KMS-11 (cell line): Measurements from ENCODE around the gene PLPP1.

Source experiments
- H2AFZ ChIP-seq: fragments of 200-600 bp; sonication (generic); 2 replicates; pipeline ENCODE4 v1.6.1; 2016; ENCODE audit warnings: antibody characterized with exemption, mixed run types, low read depth
- H3K27ac ChIP-seq: fragments of 200-600 bp; sonication (generic); 2 replicates; pipeline ENCODE4 v1.6.1; 2016; ENCODE audit warnings: mild to moderate bottlenecking, mixed run types
- H3K27me3 ChIP-seq: fragments of 200-600 bp; sonication (generic); 2 replicates; pipeline ENCODE4 v1.6.1; 2017; ENCODE audit warnings: mild to moderate bottlenecking, low read depth, mixed run types, moderate library complexity; ENCODE audit not compliant: insufficient read depth
- H3K36me3 ChIP-seq: fragments of 200-600 bp; sonication (generic); 2 replicates; pipeline ENCODE4 v1.6.1; 2017; ENCODE audit warnings: mild to moderate bottlenecking, mixed run types; ENCODE audit not compliant: insufficient read depth
- H3K4me1 ChIP-seq: fragments of 200-600 bp; sonication (generic); 2 replicates; pipeline ENCODE4 v1.6.1; 2016; ENCODE audit warnings: mild to moderate bottlenecking, low read depth, mixed run types; ENCODE audit not compliant: poor library complexity, severe bottlenecking
- H3K4me2 ChIP-seq: fragments of 200-600 bp; sonication (generic); 2 replicates; pipeline ENCODE4 v1.7.0; 2016; ENCODE audit warnings: mild to moderate bottlenecking, mixed run types
- H3K4me3 ChIP-seq: fragments of 200-600 bp; sonication (generic); IDR thresholded peaks from 2 replicates; pipeline ENCODE4 v1.6.1; 2017; ENCODE audit warnings: low read depth, low read length, mixed read lengths; ENCODE audit not compliant: insufficient read depth
- H3K79me2 ChIP-seq: fragments of 200-600 bp; sonication (generic); 2 replicates; pipeline ENCODE4 v1.6.1; 2016; ENCODE audit warnings: low read depth, mixed run types; ENCODE audit not compliant: insufficient read depth
- H3K9ac ChIP-seq: fragments of 200-600 bp; sonication (generic); 2 replicates; pipeline ENCODE4 v1.6.1; 2016; ENCODE audit warnings: mild to moderate bottlenecking, mixed run types
- H4K20me1 ChIP-seq: fragments of 200-600 bp; sonication (generic); 2 replicates; pipeline ENCODE4 v1.6.1; 2016; ENCODE audit warnings: mild to moderate bottlenecking, mixed run types; ENCODE audit not compliant: insufficient read depth
- CTCF ChIP-seq: fragments of 200-600 bp; sonication (generic); conservative IDR thresholded peaks from 2 replicates; pipeline ENCODE4 v1.6.1; 2017; ENCODE audit warnings: low read depth, mild to moderate bottlenecking, antibody characterized with exemption, low read length, moderate library complexity, mixed read lengths

The PLPP1 gene

GRCh38 chr5:55578771-55579170 is 44.0 kb upstream of the PLPP1 start:
- Histone ChIP-seq H3K36me3 (no peaks in the 10 kb centered on the region), H3K4me3 (no peak overlapping the region), H3K4me1 (peaks cover 18% of the 10 kb centered on the region), H3K9ac (no peak overlapping the region), H4K20me1 (no peaks in the 10 kb centered on the region), H3K27ac (no peak overlapping the region), H3K27me3 (no peaks in the 10 kb centered on the region), H3K4me2 (no peak overlapping the region), H3K79me2 (no peaks in the 10 kb centered on the region), H2AFZ (no peak overlapping the region)
- TF ChIP-seq CTCF, result no peak

- no peak for TF ChIP-seq CTCF
- Histone ChIP-seq H3K79me2 (no peaks in the 10 kb centered on the region), H3K36me3 (no peaks in the 10 kb centered on the region), H3K27me3 (no peaks in the 10 kb centered on the region), H3K4me1 (peaks cover 18% of the 10 kb centered on the region), H2AFZ (no peak overlapping the region), H3K4me3 (no peak overlapping the region), H3K27ac (no peak overlapping the region), H3K9ac (no peak overlapping the region), H4K20me1 (no peaks in the 10 kb centered on the region), H3K4me2 (no peak overlapping the region)
Measured at GRCh38 chr5:55577353-55578060, 42.7 kb upstream of the PLPP1 start.

GRCh38 chr5:55576661-55577060 is 41.9 kb upstream of the PLPP1 start:
- no peaks in the 10 kb centered on the region for H4K20me1 ChIP-seq
- no peaks in the 10 kb centered on the region for H3K27me3 ChIP-seq
- H3K79me2 ChIP-seq, result no peaks in the 10 kb centered on the region
- H3K4me2 ChIP-seq, result no peak overlapping the region
- H3K4me3 ChIP-seq, result no peak overlapping the region
- H3K9ac ChIP-seq, result no peak overlapping the region
- no peak overlapping the region for H3K27ac ChIP-seq
- no peaks in the 10 kb centered on the region for H3K36me3 ChIP-seq
- H3K4me1 ChIP-seq, result peaks cover 18% of the 10 kb centered on the region
- no peak overlapping the region for H2AFZ ChIP-seq
- no peak for TF ChIP-seq CTCF

GRCh38 chr5:55575815-55576583 is 41.2 kb upstream of the PLPP1 start:
- no peaks in the 10 kb centered on the region for H4K20me1 ChIP-seq
- H3K36me3 ChIP-seq, result no peaks in the 10 kb centered on the region
- H2AFZ ChIP-seq, result no peak overlapping the region
- H3K79me2 ChIP-seq, result no peaks in the 10 kb centered on the region
- TF ChIP-seq CTCF, result no peak
- peak overlapping the region; percentile 1; the same call in 1 of the 2 replicates for H3K4me2 ChIP-seq
- H3K27ac ChIP-seq, result no peak overlapping the region
- no peak overlapping the region for H3K4me3 ChIP-seq
- H3K4me1 ChIP-seq, result peaks cover 18% of the 10 kb centered on the region
- no peaks in the 10 kb centered on the region for H3K27me3 ChIP-seq
- no peak overlapping the region for H3K9ac ChIP-seq
